HG02885 (cell line): Measurements from ENCODE around the gene ATRNL1.
"Not testable (repeated sequence)": the region's sequence is repeated elsewhere in the genome, so short reads cannot be mapped to it uniquely, and the experiment has no call there.

Experiments used
- ATAC-seq: cut with Tn5 transposase; IDR thresholded peaks from one replicate; pipeline ENCODE4 v1.9.1; 2021; ENCODE audit warnings: mild to moderate bottlenecking; ENCODE audit not compliant: unreplicated experiment, poor library complexity

ATRNL1 gene

DNA sequence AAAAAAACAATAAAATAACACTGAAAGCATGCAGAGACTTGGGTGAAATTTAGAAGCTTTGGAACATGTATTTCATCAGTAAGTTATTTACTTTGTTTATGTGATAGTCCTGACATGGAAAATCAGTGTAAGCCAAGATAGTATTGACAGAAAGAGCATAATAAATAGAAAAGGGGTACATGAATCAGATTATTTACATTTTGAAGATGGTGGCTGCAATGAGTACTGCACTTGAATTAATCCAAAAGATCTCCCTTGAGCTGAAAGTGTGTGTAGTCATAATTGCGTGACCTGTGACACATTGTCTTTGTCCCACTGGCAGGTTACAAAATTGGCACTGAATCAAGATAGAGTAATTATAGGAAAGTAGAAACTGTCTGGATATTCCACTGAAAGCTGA lies 617.0 kb downstream of the ATRNL1 start:
- ATAC-seq = no peak

GRCh38 chr10:115711306-115711705 lies 618.1 kb downstream of the ATRNL1 start:
- ATAC-seq = no peak

GRCh38 chr10:115720121-115720520 lies 627.0 kb downstream of the ATRNL1 start:
- ATAC-seq = no peak

DNA sequence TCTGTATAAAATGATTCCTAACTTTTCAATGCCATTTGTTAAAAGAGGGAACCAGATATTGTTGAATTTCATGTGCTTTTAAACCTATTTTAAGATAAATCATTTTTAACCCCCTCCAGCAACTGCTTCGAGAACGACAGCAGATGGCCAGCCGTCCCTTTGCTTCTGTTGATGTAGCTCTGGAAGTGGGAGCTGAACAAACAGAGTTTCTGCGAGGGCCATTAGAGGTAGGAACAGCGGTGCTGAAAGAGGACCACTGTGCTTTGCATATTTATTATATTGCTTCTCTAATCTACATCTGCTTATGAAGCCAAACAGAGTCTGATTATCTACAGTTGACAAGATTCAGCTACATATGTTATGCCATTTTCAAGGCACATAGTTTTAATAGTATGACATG lies 634.0 kb downstream of the ATRNL1 start:
- ATAC-seq = no peak

DNA sequence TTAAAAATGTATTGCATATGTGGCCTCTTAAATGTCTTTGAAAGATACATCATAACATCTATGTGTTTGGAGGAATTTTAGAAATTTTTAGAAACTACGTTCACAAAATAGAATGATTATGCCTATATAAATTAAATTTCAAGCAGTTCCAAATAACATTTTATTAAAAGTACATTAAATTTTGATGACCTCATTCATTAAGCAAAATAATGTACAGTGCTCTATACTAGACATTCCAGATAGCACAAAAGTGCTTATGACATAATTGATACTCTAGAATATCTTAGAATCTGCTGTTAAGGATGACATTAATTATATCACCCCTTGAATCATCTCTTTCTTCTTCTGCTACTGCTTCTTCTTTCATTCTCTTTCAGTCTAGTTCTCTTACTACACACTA lies 650.9 kb downstream of the ATRNL1 start:
- no peak for ATAC-seq

DNA sequence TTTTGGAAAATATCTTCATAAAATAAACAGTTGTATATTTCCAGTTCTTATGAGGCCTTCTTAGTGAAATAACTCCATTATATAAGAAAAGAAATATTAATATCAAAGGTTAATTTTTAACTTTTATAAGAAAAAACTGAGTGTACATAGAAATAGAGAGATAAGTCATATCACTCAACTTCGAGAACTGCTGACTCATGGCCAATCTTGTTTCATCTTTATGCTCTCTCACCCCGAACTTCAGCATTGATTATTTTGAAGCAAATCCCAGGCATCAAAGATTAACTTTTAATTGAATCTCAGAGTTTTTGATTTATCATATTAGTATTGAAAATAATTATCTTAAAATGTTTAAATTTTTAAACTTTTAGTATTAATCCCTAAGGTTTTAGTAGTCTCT lies 652.8 kb downstream of the ATRNL1 start:
- ATAC-seq = no peak

DNA sequence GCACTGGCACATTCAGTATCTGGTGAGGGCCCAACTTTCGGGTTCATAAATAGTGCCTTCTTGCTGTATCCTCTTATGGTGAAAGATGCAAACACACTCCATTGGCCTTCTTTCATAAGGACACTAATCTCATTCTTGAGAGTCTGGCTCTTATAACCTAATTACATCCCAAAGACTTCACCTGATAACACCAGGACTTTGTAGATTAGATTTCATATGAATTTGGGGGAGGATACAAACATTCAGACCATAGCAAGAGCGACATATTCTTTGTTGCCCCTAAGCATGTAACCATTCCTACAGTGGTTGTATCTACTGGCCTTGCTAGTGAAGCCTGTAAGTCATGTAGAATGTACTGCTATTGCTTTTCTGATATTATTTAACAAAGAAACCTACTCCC lies 654.6 kb downstream of the ATRNL1 start:
- no peak for ATAC-seq

GRCh38 chr10:115758488-115758887 lies 665.3 kb downstream of the ATRNL1 start:
- ATAC-seq = not testable (repeated sequence)

- no peak for ATAC-seq
These were observed 667.0 kb downstream of the ATRNL1 start for GRCh38 chr10:115760131-115760530.

GRCh38 chr10:115761166-115761565 lies 668.0 kb downstream of the ATRNL1 start:
- ATAC-seq = no peak

DNA sequence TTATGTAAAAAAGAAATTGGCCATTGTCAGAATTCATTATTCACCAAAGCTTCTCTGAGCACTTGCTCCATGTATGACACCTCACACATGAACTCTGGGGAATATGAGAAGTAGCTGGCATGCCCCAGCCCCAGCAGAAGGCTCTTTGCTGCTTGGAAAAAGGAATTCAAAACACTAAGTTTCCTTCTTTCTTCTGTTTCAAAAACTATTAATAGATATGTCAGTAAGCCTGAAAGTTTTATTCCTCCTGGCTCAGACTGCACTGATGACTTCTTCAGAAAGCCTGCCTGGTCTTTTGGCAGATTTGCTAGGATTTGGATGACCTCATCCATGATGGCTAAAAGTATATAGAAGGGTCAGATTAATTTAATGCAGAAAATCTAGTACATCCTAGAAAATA lies 668.9 kb downstream of the ATRNL1 start:
- no peak for ATAC-seq

- ATAC-seq = no peak
These were observed 678.6 kb downstream of the ATRNL1 start for GRCh38 chr10:115771755-115772154.

DNA sequence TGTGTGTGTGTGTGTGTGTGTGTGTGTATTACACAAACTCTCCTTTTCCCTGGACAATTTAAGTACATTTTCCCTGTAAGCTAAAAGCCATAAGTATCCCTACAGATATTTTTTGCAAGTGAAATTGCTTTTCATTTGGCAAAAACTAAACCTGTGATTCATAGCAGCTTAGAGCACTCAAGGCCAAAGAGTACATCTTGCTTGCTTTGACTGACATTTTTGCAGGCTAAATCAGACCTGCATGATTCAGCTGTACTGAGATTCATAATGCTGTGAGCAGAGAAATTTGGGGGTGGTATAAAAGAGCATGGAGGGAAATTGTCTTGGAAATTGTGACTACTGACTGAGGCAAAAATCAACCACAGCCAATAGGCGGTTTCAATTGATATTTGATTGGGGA lies 679.4 kb downstream of the ATRNL1 start:
- no peak for ATAC-seq

GRCh38 chr10:115773832-115774231 lies 680.7 kb downstream of the ATRNL1 start:
- ATAC-seq = no peak

GRCh38 chr10:115774721-115775120 lies 681.6 kb downstream of the ATRNL1 start:
- ATAC-seq = no peak

- no peak for ATAC-seq
These were observed 684.5 kb downstream of the ATRNL1 start for GRCh38 chr10:115777646-115778045.

DNA sequence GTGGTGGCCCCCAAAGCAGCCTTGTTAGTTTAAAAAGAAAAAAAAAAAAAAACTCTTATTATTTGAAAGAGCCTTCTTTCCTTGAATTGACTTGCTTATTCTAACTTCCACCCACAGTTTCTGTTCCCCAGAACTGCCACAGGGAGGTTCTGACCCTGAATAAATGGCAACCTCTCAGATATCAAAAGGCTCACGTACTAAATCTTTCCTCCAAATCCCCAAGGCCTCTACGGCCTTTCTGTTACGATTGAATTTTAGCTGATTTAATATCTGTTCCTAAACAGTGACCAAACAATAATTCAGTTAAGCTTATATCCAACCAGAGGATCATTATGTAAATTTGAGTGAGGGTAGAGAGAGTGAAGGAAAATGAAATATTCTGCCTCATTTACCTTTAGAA lies 697.1 kb downstream of the ATRNL1 start:
- no peak for ATAC-seq

- no peak for ATAC-seq
These were observed 702.8 kb downstream of the ATRNL1 start for GRCh38 chr10:115795964-115796363.

DNA sequence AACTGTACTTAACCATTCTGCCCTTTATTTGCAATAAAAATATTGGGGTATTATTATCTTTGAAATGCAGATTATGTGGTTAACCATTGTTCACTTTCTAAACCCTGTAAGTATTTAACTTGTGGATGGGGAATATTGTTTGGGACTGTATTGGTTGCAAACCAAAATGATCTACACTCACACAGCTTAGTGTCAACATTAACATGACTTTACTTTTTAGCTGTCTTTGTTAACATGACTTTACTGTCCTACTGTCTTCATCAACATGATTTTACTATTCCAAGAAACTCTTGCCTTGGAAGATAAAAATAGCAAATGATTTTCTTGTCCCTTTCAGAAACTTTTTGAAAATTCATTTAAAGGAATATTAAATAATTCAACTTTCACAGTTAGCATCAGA lies 708.3 kb downstream of the ATRNL1 start:
- no peak for ATAC-seq

DNA sequence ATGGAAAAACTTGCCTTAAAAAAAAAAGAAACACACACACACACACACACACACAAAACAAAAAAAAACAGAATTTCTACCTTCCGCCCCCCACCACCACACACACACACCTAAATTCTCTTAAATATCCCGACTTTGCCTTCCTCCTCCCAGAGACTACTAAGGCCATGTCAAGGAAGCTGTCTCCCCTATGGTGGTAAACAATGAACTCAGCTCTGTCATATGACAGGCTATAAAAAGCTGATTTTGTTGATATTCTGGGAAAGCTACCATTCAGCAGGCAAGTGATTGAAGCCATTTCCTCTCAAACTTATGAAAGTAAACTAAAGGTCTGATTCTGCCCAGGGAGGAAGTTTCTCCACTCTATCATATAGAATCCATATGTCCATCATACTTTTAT lies 708.8 kb downstream of the ATRNL1 start:
- ATAC-seq = no peak

DNA sequence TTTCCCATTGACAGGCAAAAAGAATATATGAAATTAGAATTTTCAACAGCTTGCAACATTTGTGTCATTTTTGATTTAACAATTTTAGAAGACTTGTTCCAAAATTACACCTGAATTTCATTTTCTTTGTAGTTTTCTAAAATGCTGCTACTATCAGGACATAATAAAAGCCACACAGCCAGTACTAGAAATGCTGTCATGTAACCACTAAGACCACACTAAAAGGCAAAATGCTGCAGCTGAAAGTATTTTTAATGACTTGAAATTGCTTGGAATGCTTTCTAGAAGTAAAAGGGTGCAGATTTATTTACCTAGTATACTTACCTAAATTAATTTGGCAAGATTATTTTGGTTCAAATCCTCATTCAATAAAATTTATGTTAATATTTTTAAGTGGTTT lies 709.7 kb downstream of the ATRNL1 start:
- ATAC-seq = no peak

DNA sequence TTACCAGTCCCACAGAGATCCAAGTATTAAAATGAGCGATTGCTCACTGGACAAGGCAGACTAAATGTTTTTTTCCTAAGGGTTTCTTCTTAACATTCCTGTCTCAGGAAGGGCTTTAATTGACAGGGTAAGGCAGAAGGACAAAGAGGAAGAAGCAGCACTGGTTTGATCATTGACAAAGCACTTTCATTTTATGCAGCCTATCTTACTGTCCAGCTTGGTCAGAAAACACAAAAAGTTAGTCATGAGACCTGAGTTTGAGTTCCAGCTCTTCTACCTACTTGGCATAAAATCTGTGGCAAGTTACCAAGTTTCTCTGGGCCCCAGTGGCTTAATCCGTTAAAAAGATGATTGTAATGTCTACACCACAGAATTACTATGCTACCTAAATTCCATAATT lies 721.4 kb downstream of the ATRNL1 start:
- no peak for ATAC-seq

- ATAC-seq = no peak
These were observed 724.8 kb downstream of the ATRNL1 start for GRCh38 chr10:115818012-115818411.
